T47D (cell line): ENCODE measurements around the gene HYI.

Experiments
- DNase-seq, 2 experiments: peaks; one replicate each; pipeline versions ENCODE4 v3.0.0 to v3.0.0-alpha.2; 2011 to 2012; ENCODE audit warnings: low read depth in 1 of 2, low spot score in 1 of 2
- JUND ChIP-seq: IDR thresholded peaks from 2 replicates; pipeline ENCODE4 v1.6.1; 2012; ENCODE audit warnings: low read depth
- in situ Hi-C: cut with HindIII; loops from 2 replicates; pipeline ENCODE4 v1.10.0; 2016; ENCODE audit warnings: low sequenced_read_pairs, low pct_unique_long_range_greater_than_20kb

Gene HYI

GRCh38 chr1:43438006-43438405 lies 15.7 kb downstream of the HYI start:
- TF ChIP-seq JUND, result no peak
- no peak for DNase-seq
- in situ Hi-C loops, result no loop called here

DNA sequence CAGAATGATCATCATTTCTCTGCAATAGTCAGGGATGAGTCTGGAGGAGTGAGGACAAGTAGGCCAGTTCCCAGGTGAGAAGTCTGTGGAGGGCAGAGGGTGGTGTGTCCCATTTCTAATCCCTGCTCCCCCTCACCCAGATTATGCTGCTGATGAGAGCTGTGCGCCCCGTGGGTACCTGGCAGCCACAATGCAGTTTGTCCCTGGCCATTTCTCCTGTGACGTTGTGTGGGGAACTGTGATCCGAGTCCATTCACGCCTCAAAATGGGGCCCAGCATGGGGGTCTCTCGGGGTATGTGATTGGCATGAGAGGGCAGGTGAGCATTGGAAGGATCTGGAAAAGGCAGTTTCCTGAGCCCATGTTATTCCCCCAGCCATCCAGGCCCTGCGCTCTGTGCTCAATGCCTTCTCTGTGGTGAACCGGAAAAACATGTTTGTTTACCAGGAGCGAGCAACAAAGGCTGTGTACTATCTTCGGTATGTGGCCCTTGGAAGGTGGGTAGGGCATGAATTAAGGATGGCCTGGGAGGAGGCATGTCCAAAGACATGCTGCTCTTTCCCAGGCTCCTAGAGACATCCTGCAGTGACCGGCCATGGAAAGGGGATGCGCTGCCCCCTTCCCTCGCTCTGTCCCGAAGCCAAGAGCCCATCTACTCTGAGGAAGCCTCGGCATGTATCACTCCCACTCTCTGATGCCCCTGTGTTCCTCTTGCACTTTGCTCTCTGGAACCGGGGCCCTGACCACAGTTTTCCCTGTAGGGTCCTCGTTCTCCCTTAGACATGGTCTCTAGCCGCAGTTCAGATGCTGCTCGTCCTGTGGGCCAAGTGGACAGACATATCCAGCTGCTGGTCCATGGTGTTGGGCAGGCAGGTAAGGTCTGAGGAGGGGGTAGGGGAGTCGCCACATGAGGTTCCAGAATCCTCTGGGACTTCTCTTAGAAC lies 16.4 kb downstream of the HYI start:
- in situ Hi-C loops, result no loop called here
- peak in 1 of 2 experiments; percentile 34 for DNase-seq
- no peak for TF ChIP-seq JUND

- no peak for DNase-seq
- in situ Hi-C loops, result no loop called here
- TF ChIP-seq JUND, result no peak
Measured at GRCh38 chr1:43436371-43436770, 17.4 kb downstream of the HYI start.

GRCh38 chr1:43435146-43436145 lies 18.3 kb downstream of the HYI start:
- TF ChIP-seq JUND, result no peak
- no peak for DNase-seq
- in situ Hi-C loops, result no loop called here

DNA sequence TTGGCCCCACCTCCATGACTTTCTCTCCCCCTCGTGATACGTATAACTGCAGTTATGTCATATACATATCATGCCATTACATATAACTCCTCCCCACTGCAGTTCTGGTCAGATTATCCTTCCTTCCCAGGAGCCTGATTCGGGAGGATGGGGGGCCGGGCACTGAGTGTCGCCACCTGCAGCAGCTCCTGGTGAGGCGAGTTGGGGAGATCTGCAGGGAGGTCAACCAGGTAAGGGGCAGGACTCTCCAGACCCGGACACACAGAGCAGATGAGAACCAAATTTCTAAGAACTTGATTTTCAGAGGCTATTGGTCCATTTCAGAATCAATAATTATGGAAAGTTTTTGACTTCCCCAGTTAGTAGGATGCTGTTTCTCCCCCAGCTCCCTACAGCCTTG lies 19.5 kb downstream of the HYI start:
- TF ChIP-seq JUND, result no peak
- no peak for DNase-seq
- in situ Hi-C loops, result no loop called here

GRCh38 chr1:43432907-43433306 lies 20.8 kb downstream of the HYI start:
- in situ Hi-C loops, result no loop called here
- no peak for TF ChIP-seq JUND
- no peak for DNase-seq

DNA sequence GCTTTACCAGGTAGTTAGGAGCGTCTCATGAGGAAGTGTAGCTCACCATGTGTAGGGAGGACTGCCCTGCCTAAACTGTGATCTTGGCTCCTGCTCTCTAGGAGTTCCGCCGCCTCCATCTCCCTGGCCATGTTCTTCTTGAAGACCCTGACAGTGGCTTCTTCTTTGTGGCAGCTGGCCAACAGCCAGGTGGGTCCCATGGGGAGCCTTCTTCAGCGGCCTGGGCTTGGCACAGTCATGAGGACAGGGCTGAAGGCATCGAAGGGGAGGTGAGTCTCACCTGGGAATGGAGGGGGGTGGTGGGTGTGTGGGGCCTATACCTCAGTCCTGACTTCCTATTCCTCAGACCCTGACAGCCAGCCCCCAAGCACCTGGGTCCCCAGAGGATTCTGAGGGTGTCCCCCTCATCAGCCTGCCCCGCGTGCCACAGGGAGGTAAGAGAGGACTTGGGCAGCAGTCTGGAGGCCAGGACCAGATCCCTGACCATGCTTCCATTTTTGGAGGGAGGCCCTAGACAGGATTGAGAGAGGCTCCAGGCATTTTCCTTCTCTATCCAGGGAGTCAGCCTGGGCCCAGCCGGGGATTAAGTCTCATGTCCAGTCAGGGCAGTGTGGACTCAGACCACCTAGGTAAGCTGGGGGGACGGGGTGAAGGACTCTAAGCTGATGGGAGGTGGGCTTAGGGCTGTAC lies 21.4 kb downstream of the HYI start:
- in situ Hi-C loops, result no loop called here
- no peak for TF ChIP-seq JUND
- DNase-seq, result no peak

DNA sequence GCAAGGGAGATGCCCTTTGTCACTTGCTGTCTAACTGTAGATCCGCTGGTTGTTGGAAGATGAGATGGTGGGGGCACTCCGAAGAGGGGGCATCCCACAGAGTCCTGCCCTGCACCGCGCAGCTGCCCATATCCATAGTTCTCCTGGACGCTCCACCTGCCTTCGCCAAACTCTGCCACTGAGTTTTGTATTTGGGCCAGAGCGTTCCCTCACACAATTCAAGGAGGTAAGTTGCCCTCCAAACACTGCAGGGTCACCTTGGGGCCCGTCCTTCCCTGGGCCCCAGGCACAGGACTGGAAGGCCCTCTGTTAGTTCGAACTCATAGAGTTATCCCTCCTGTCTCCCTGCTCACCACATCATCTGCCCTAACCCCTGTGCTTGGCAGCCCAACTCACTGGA lies 22.1 kb downstream of the HYI start:
- no peak for TF ChIP-seq JUND
- DNase-seq, result no peak
- in situ Hi-C loops, result no loop called here

DNA sequence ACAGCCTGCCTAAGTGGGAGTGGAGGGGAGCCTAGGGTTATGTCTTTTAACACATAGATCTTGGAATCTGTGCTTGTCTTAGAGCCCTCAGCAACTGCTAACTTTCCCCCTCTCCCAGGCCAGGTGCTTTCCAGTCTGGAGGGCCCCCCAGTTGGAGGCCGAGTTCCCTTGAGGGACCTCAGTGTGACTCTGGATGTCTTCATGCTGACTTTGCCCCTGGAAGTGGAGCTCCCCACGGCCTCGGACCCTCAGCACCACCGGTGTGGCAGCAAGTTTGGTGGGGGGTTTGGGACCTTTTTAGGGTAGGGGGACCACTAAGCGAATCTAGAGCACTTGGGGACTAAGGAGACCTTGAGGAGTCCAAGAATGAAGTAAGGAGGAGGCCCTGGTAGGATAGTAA lies 22.9 kb downstream of the HYI start:
- in situ Hi-C loops, result no loop called here
- DNase-seq, result no peak
- no peak for TF ChIP-seq JUND

DNA sequence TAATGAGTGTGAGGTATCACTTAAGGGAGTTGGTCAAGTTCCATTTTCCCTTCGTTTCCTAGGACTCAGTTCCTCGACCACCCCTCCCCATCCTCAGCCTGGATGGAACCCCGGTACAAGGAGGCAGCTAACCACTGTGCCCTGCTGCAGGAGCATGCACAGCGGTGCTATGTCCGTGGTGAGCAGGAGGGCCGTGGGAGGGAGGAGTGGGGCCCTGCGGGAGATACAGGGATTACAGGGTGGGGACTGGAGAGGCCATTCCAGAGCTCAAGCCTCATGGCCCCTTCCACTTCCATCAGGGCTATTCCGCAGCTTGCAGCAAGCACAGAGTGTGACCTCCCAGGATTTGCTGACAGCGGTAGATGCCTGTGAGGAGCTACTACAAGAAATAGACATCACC lies 25.8 kb downstream of the HYI start:
- in situ Hi-C loops, result no loop called here
- DNase-seq, result no peak
- no peak for TF ChIP-seq JUND

GRCh38 chr1:43427524-43427923 lies 26.2 kb downstream of the HYI start:
- no peak for TF ChIP-seq JUND
- in situ Hi-C loops, result no loop called here

DNA sequence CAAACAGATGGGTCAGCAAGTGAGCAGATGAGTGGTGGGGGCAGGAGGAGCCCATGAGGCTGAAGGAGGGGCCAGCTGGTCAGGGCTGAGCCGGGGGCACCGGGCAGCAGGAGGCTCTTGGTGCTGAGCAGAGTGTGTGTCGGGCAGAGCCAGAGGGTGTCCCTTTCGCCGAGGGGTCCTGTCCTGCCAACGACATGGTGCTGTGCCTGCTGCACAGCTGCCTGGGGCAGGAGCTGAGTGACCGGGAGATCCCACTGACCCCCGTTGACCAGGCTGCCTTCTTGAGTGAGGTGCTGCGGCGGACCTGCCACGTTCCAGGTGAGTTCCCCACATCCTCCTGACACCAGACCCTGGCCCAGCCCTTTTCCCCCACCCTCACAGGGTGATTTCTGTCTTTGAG lies 27.5 kb downstream of the HYI start:
- in situ Hi-C loops, result no loop called here
- TF ChIP-seq JUND, result no peak
- DNase-seq, result no peak

More at GRCh38 chr1:43427524-43427923, 26.2 kb downstream of the HYI start:
- DNase-seq, result no peak

GRCh38 chr1:43425045-43425444 lies 28.7 kb downstream of the HYI start:
- no peak for DNase-seq
- no peak for TF ChIP-seq JUND
- in situ Hi-C loops, result no loop called here
